ENCODE data around the gene NFKBIZ. TPM values are rescaled to one million over a fixed set of nuclear protein-coding genes. Genes with fewer than 3 reads are reported as not detected.
A peak's percentile ranks its signal among the peaks of the same experiment; 100 is the strongest.

The NFKBIZ gene
- total and polyA plus RNA-seq, 4 donors = 4.8 to 78.8 (median 23.7) TPM

DNA sequence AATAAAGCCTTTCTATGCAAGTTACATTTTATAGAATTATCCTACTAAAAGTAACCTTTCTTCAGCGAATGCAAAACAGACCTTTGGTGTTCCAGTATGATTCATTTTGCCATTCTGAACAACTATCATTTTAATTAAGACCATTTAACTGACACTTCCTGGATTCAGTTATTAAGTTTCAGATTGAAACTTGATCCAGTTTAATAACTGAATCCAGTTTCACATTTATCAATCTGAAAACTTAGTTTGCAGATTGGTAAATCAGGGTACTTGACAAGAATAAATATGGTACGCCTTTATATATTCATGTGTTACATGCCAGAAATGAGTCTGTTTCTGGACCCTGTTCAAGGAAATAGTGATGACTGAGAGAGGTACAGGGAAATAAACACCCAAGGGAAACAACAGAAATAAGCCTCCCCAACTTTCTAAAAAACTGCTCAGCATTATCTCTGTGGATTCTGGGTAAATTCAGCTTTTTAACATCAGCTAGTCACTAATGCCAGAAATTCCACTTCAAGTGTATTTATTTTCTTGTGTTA, 23.3 kb upstream of the NFKBIZ start:
- Histone ChIP-seq H3K36me3 (ENCODE audit: control insufficient read depth in 4 of 4, insufficient read depth in 3 of 4, low read depth in 1 of 4, low read length in 3 of 4) (peaks cover 0 to 2% (median 0%) of the 10 kb centered on the region in 4 donors), H3K9ac (ENCODE audit: low read depth in 1 of 2, low read length in 2 of 2) (peak overlapping the region in 1 of 2 donors; percentile 36), H3K27ac (ENCODE audit: low read depth in 1 of 2, low read length in 2 of 2) (peak overlapping the region; percentile 65 to 78), H3K4me3 (ENCODE audit: low read depth in 1 of 3, low read length in 3 of 3) (no peak overlapping the region), H3K9me3 (ENCODE audit: control insufficient read depth in 4 of 4, low read length in 3 of 4) (no peaks in the 10 kb centered on the region), H3K4me1 (ENCODE audit: control insufficient read depth in 4 of 4, insufficient read depth in 4 of 4, low read length in 3 of 4) (peaks cover 0 to 22% (median 10%) of the 10 kb centered on the region in 4 donors), H3K27me3 (ENCODE audit: control insufficient read depth in 4 of 4, insufficient read depth in 4 of 4, low read length in 3 of 4) (no peaks in the 10 kb centered on the region)
- TF ChIP-seq NR2F2 (IDR thresholded peaks at IDR 0.05) (no peak), HNF4G (IDR thresholded peaks at IDR 0.05) (no peak), SP1 (IDR thresholded peaks at IDR 0.05) (no peak), EGR1 (IDR thresholded peaks at IDR 0.05; ENCODE audit: low read depth in 2 of 2) (no peak)
- WGBS = 75% methylated on average over 2 of the region's 2 CpGs
- no peak for DNase-seq (ENCODE audit: low spot score)

DNA sequence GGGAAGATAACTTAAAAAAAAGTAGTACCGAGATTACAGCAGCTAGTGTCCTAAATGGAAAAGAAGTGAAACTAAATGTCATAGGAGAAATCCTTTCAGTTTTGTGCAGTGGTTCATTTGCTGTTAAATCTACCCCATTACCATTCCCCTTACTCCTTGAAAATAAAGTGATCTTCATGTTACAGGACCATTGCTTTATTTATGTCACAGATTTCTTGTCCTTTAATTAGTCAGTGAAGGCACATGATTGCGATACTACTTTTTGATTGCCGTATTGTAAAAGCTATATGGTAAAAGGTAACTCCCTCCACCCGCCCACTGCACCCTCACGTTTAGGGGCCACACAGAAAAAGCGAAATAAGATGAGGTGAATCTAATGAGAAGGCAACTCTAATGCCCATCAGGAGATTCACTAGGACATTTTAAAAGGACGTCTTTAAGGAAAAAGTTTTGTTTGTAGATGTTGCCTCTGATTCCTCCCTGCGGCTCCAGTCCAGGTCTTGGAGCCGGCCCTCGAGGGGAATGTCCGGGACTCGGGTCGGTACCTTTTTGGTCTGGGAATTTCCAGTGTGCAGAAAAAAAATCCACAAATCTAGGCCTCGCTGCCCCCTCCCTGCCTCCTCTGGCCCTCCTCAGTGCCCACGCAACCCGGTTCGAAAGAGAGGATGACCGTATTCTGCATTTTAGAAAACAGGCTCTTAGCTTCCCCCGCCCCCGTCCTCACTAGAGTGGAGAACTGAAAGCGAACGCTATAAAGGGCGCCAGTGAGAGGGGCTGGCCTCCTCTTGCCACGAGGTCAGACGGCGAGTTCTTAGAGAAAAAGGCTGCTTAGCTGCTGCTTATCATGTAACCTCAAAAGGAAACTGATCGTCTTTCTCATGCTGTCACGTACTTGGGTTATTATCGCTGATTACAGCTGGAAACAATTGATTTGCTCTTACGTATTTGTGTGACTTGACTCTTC, 21.8 kb upstream of the NFKBIZ start:
- peak; percentile 59 for DNase-seq (ENCODE audit: low spot score)
- Histone ChIP-seq H3K9ac (ENCODE audit: low read depth in 1 of 2, low read length in 2 of 2) (peak overlapping the region; percentile 96 to 98), H3K9me3 (ENCODE audit: control insufficient read depth in 4 of 4, low read length in 3 of 4) (no peaks in the 10 kb centered on the region), H3K4me3 (ENCODE audit: low read depth in 1 of 3, low read length in 3 of 3) (peak overlapping the region; percentile 56 to 68 (median 67)), H3K27me3 (ENCODE audit: control insufficient read depth in 4 of 4, insufficient read depth in 4 of 4, low read length in 3 of 4) (no peaks in the 10 kb centered on the region), H3K4me1 (ENCODE audit: control insufficient read depth in 4 of 4, insufficient read depth in 4 of 4, low read length in 3 of 4) (peaks cover 0 to 22% (median 10%) of the 10 kb centered on the region in 4 donors), H3K27ac (ENCODE audit: low read depth in 1 of 2, low read length in 2 of 2) (peak overlapping the region; percentile 93 to 96), H3K36me3 (ENCODE audit: control insufficient read depth in 4 of 4, insufficient read depth in 3 of 4, low read depth in 1 of 4, low read length in 3 of 4) (no peaks in the 10 kb centered on the region)
- TF ChIP-seq FOXA1 (IDR thresholded peaks at IDR 0.05) = no peak
- no peak for TF ChIP-seq HNF4G (IDR thresholded peaks at IDR 0.05)
- peak in 1 of 2 donors; percentile 6 for TF ChIP-seq JUND (IDR thresholded peaks at IDR 0.05)
- TF ChIP-seq, protein P1, sequence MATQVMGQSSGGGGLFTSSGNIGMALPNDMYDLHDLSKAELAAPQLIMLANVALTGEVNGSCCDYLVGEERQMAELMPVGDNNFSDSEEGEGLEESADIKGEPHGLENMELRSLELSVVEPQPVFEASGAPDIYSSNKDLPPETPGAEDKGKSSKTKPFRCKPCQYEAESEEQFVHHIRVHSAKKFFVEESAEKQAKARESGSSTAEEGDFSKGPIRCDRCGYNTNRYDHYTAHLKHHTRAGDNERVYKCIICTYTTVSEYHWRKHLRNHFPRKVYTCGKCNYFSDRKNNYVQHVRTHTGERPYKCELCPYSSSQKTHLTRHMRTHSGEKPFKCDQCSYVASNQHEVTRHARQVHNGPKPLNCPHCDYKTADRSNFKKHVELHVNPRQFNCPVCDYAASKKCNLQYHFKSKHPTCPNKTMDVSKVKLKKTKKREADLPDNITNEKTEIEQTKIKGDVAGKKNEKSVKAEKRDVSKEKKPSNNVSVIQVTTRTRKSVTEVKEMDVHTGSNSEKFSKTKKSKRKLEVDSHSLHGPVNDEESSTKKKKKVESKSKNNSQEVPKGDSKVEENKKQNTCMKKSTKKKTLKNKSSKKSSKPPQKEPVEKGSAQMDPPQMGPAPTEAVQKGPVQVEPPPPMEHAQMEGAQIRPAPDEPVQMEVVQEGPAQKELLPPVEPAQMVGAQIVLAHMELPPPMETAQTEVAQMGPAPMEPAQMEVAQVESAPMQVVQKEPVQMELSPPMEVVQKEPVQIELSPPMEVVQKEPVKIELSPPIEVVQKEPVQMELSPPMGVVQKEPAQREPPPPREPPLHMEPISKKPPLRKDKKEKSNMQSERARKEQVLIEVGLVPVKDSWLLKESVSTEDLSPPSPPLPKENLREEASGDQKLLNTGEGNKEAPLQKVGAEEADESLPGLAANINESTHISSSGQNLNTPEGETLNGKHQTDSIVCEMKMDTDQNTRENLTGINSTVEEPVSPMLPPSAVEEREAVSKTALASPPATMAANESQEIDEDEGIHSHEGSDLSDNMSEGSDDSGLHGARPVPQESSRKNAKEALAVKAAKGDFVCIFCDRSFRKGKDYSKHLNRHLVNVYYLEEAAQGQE (IDR thresholded peaks at IDR 0.05) = peak; percentile 59
- TF ChIP-seq, protein P2, sequence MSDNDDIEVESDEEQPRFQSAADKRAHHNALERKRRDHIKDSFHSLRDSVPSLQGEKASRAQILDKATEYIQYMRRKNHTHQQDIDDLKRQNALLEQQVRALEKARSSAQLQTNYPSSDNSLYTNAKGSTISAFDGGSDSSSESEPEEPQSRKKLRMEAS (IDR thresholded peaks at IDR 0.05) = no peak
- TF ChIP-seq RXRA (IDR thresholded peaks at IDR 0.05) = peak; percentile 44 to 50
- no peak for TF ChIP-seq FOXA2 (IDR thresholded peaks at IDR 0.05)
- peak; percentile 74 for TF ChIP-seq YY1 (IDR thresholded peaks at IDR 0.05)
- peak in 1 of 2 donors; percentile 41 for TF ChIP-seq RAD21 (IDR thresholded peaks at IDR 0.05)
- TF ChIP-seq TAF1 (conservative IDR thresholded peaks at IDR 0.05) = peak; percentile 82
- TF ChIP-seq EGR1 (IDR thresholded peaks at IDR 0.05; ENCODE audit: low read depth in 2 of 2) = peak; percentile 43 to 44
- TF ChIP-seq HNF4A (conservative IDR thresholded peaks at IDR 0.05) = peak in 1 of 2 donors; percentile 36
- TF ChIP-seq NR2F2 (IDR thresholded peaks at IDR 0.05) = peak; percentile 57
- peak; percentile 63 for TF ChIP-seq SP1 (IDR thresholded peaks at IDR 0.05)
- WGBS = 1% methylated on average over 30 of the region's 30 CpGs

All from liver (tissue), 9 donors.